Osteoblast (primary cell): ENCODE measurements around the gene CNDP1. TPM values are rescaled to one million over a fixed set of nuclear protein-coding genes. Genes with fewer than 3 reads are reported as not detected.

Experiments used
- DNase-seq: peaks from one replicate; pipeline ENCODE4 v3.0.0; 2011; ENCODE audit warnings: low spot score, mixed read lengths; ENCODE audit not compliant: insufficient read length; ENCODE audit errors: missing footprints
- H2AFZ ChIP-seq: 2 replicates; pipeline ENCODE4 v1.6.0; 2011; ENCODE audit warnings: mild to moderate bottlenecking, low read length
- H3K27ac ChIP-seq: 2 replicates; pipeline ENCODE4 v1.5.1; 2011; ENCODE audit warnings: mild to moderate bottlenecking, low read depth, low read length, moderate library complexity
- H3K27me3 ChIP-seq: 2 replicates; pipeline ENCODE4 v1.6.0; 2012; ENCODE audit warnings: mild to moderate bottlenecking, control low read depth, inconsistent platforms, low read length, moderate library complexity; ENCODE audit not compliant: insufficient read depth
- H3K36me3 ChIP-seq: 2 replicates; pipeline ENCODE4 v1.5.1; 2011; ENCODE audit warnings: mild to moderate bottlenecking, low read length, control low read depth, moderate library complexity; ENCODE audit not compliant: insufficient read depth
- H3K4me1 ChIP-seq: 2 replicates; pipeline ENCODE4 v1.5.1; 2011; ENCODE audit warnings: mild to moderate bottlenecking, low read length, control low read depth, moderate library complexity; ENCODE audit not compliant: insufficient read depth
- H3K4me2 ChIP-seq: 2 replicates; pipeline ENCODE4 v1.6.0; 2011; ENCODE audit warnings: mild to moderate bottlenecking, low read length; ENCODE audit not compliant: insufficient read depth
- H3K4me3 ChIP-seq: fragments of 200-600 bp; sonication (generic); 3 replicates; pipeline ENCODE4 v1.5.1; 2012; ENCODE audit warnings: mild to moderate bottlenecking, low read length, inconsistent platforms; ENCODE audit not compliant: insufficient read depth
- H3K79me2 ChIP-seq: 2 replicates; pipeline ENCODE4 v1.6.0; 2012; ENCODE audit warnings: mild to moderate bottlenecking, low read length, control low read depth, inconsistent platforms; ENCODE audit not compliant: insufficient read depth
- H3K9me3 ChIP-seq: 2 replicates; pipeline ENCODE4 v1.5.1; 2011; ENCODE audit warnings: low read depth, low read length, control low read depth
- H4K20me1 ChIP-seq: 2 replicates; pipeline ENCODE4 v1.6.0; 2012; ENCODE audit warnings: mild to moderate bottlenecking, low read length, control low read depth; ENCODE audit not compliant: insufficient read depth
- total RNA-seq: library from RNA; depleted of rRNA; stranded (reverse); fragments of >200 nt; gene quantifications from 2 replicates; pipeline ENCODE4 v1.2.3, GENCODE V29; 2012
- TF ChIP-seq, protein P1 (sequence below): IDR thresholded peaks from 2 replicates; pipeline ENCODE4 v1.5.1; 2011; ENCODE audit warnings: mild to moderate bottlenecking, low read depth, low read length, moderate library complexity; ENCODE audit errors: extremely low read depth

The CNDP1 gene
- total RNA-seq, 1 donor: not detected

GRCh38 chr18:74516271-74517235, 17.7 kb upstream of the CNDP1 start:
- H3K4me2 ChIP-seq: no peak overlapping the region
- H3K36me3 ChIP-seq: peaks cover 34% of the 10 kb centered on the region
- H3K4me1 ChIP-seq: no peaks in the 10 kb centered on the region
- TF ChIP-seq, protein P1, sequence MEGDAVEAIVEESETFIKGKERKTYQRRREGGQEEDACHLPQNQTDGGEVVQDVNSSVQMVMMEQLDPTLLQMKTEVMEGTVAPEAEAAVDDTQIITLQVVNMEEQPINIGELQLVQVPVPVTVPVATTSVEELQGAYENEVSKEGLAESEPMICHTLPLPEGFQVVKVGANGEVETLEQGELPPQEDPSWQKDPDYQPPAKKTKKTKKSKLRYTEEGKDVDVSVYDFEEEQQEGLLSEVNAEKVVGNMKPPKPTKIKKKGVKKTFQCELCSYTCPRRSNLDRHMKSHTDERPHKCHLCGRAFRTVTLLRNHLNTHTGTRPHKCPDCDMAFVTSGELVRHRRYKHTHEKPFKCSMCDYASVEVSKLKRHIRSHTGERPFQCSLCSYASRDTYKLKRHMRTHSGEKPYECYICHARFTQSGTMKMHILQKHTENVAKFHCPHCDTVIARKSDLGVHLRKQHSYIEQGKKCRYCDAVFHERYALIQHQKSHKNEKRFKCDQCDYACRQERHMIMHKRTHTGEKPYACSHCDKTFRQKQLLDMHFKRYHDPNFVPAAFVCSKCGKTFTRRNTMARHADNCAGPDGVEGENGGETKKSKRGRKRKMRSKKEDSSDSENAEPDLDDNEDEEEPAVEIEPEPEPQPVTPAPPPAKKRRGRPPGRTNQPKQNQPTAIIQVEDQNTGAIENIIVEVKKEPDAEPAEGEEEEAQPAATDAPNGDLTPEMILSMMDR: no peak
- no peak overlapping the region for H2AFZ ChIP-seq
- no peaks in the 10 kb centered on the region for H3K79me2 ChIP-seq
- H3K9me3 ChIP-seq: no peaks in the 10 kb centered on the region
- no peak overlapping the region for H3K27ac ChIP-seq
- no peaks in the 10 kb centered on the region for H3K27me3 ChIP-seq
- DNase-seq: no peak
- H4K20me1 ChIP-seq: no peaks in the 10 kb centered on the region
- no peak overlapping the region for H3K4me3 ChIP-seq

- no peaks in the 10 kb centered on the region for H3K79me2 ChIP-seq
- DNase-seq: no peak
- TF ChIP-seq, protein P1: no peak
- H3K27ac ChIP-seq: no peak overlapping the region
- no peaks in the 10 kb centered on the region for H3K27me3 ChIP-seq
- peaks cover 34% of the 10 kb centered on the region for H3K36me3 ChIP-seq
- no peaks in the 10 kb centered on the region for H3K9me3 ChIP-seq
- H3K4me2 ChIP-seq: no peak overlapping the region
- H2AFZ ChIP-seq: no peak overlapping the region
- no peaks in the 10 kb centered on the region for H4K20me1 ChIP-seq
- H3K4me1 ChIP-seq: no peaks in the 10 kb centered on the region
- H3K4me3 ChIP-seq: no peak overlapping the region
These were observed 17.1 kb upstream of the CNDP1 start for GRCh38 chr18:74517236-74517630.

DNA sequence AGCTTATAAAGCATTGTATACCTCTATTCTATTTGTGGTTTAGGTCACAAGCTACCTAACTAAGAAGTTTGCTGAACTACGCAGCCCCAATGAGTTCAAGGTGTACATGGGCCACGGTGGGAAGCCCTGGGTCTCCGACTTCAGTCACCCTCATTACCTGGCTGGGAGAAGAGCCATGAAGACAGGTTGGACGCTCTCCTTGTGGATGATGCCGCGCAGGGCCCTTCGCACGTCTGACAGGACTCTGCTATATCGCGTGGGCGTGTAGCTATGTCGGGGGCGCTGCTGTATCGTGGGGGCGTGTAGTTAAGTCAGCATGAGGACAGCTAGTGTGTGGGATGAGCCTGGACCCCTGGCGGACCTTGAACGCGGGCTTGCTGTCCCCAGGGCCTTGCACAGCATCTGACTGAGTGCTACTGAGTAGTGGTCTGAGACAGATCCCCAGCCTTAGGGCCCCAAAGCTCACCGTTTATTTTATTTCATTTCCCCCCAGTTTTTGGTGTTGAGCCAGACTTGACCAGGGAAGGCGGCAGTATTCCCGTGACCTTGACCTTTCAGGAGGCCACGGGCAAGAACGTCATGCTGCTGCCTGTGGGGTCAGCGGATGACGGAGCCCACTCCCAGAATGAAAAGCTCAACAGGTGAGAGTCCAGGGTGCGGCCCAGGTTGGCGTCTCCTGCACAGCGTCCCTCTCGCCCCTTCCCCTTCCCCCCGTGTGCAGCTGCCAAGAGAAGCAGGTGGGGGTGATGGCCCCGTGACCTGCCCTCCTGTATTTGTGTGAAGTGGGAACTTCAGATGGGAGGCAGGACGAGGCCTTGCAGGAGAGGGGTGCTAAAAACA, 15.6 kb upstream of the CNDP1 start:
- peaks cover 29% of the 10 kb centered on the region for H3K36me3 ChIP-seq

More for the DNA sequence above, 15.6 kb upstream of the CNDP1 start:
- H3K9me3 ChIP-seq: no peaks in the 10 kb centered on the region
- H4K20me1 ChIP-seq: no peaks in the 10 kb centered on the region
- no peaks in the 10 kb centered on the region for H3K27me3 ChIP-seq
- no peak for DNase-seq
- no peak overlapping the region for H3K4me3 ChIP-seq
- no peaks in the 10 kb centered on the region for H3K79me2 ChIP-seq
- H2AFZ ChIP-seq: no peak overlapping the region
- no peaks in the 10 kb centered on the region for H3K4me1 ChIP-seq
- TF ChIP-seq, protein P1: no peak
- H3K4me2 ChIP-seq: no peak overlapping the region
- H3K27ac ChIP-seq: no peak overlapping the region
